Measurements from ENCODE around the gene DPT. TPM values are rescaled to one million over a fixed set of nuclear protein-coding genes. Genes with fewer than 3 reads are reported as not detected.

Gene DPT
- polyA plus RNA-seq, 1 donor (not counting 4 experiments of a cell fraction or from before 2014, with no cell fraction given) = not detected

GRCh38 chr1:168763031-168763430 lies 34.0 kb upstream of the DPT start:
- Histone ChIP-seq H3K27me3 (ENCODE audit: control insufficient read depth, extremely low read depth, insufficient read depth, low read length) (no peaks in the 10 kb centered on the region), H3K9me1 (ENCODE audit: control insufficient read depth, extremely low read depth, insufficient read depth, low read length) (no peaks in the 10 kb centered on the region), H3K79me2 (ENCODE audit: control insufficient read depth, insufficient read depth, low read length) (no peaks in the 10 kb centered on the region), H3K4me3 (ENCODE audit: control insufficient read depth in 2 of 3, extremely low read depth in 1 of 3, insufficient read depth in 2 of 3, low read depth in 1 of 3, low read length in 3 of 3) (no peak overlapping the region), H2AFZ (ENCODE audit: control insufficient read depth, low read length) (no peak overlapping the region), H3K4me1 (ENCODE audit: control insufficient read depth, extremely low read depth, insufficient read depth, low read length) (peaks cover 22% of the 10 kb centered on the region), H3K36me3 (ENCODE audit: control insufficient read depth in 2 of 2, extremely low read depth in 1 of 2, insufficient read depth in 2 of 2, low read length in 2 of 2) (no peaks in the 10 kb centered on the region), H3K27ac (ENCODE audit: control insufficient read depth, insufficient read depth, low read length) (peak overlapping the region; percentile 13), H3K9ac (ENCODE audit: control insufficient read depth, extremely low read depth, insufficient read depth, low read length) (no peak overlapping the region), H3K9me3 (ENCODE audit: control insufficient read depth, low read depth, low read length) (no peaks in the 10 kb centered on the region), H3K4me2 (ENCODE audit: control insufficient read depth, extremely low read depth, insufficient read depth, low read depth, low read length) (peak overlapping the region; percentile 44), H4K20me1 (ENCODE audit: control insufficient read depth, extremely low read depth, insufficient read depth, low read length) (no peaks in the 10 kb centered on the region)
- FAIRE-seq (peak; percentile 87), DNase-seq (ENCODE audit: low read depth, low spot score) (peak; percentile 48)
- dilution Hi-C loops (cut with MboI; ENCODE audit: extremely low pct_ligation_motif_present, low sequenced_read_pairs) = no loop called here
- no peak for TF ChIP-seq CTCF (optimal IDR thresholded peaks at IDR 0.05 in 1 of 3, IDR thresholded peaks at IDR 0.05 in 1 of 3, conservative IDR thresholded peaks at IDR 0.05 in 1 of 3; ENCODE audit: extremely low read depth in 1 of 3, insufficient read depth in 2 of 3, low read length in 3 of 3)
- TF ChIP-seq EZH2 (IDR thresholded peaks at IDR 0.05; ENCODE audit: low read length) = no peak

- TF ChIP-seq EZH2 (IDR thresholded peaks at IDR 0.05; ENCODE audit: low read length) (no peak), CTCF (optimal IDR thresholded peaks at IDR 0.05 in 1 of 3, IDR thresholded peaks at IDR 0.05 in 1 of 3, conservative IDR thresholded peaks at IDR 0.05 in 1 of 3; ENCODE audit: extremely low read depth in 1 of 3, insufficient read depth in 2 of 3, low read length in 3 of 3) (no peak)
- no peak overlapping the region for H3K4me3 ChIP-seq (ENCODE audit: control insufficient read depth in 2 of 3, extremely low read depth in 1 of 3, insufficient read depth in 2 of 3, low read depth in 1 of 3, low read length in 3 of 3)
- H3K27me3 ChIP-seq (ENCODE audit: control insufficient read depth, extremely low read depth, insufficient read depth, low read length) = no peaks in the 10 kb centered on the region
- no peak for DNase-seq (ENCODE audit: low read depth, low spot score)
- no peaks in the 10 kb centered on the region for H4K20me1 ChIP-seq (ENCODE audit: control insufficient read depth, extremely low read depth, insufficient read depth, low read length)
- H2AFZ ChIP-seq (ENCODE audit: control insufficient read depth, low read length) = no peak overlapping the region
- H3K9me1 ChIP-seq (ENCODE audit: control insufficient read depth, extremely low read depth, insufficient read depth, low read length) = no peaks in the 10 kb centered on the region
- H3K79me2 ChIP-seq (ENCODE audit: control insufficient read depth, insufficient read depth, low read length) = no peaks in the 10 kb centered on the region
- no peak overlapping the region for H3K4me2 ChIP-seq (ENCODE audit: control insufficient read depth, extremely low read depth, insufficient read depth, low read depth, low read length)
- no peak overlapping the region for H3K9ac ChIP-seq (ENCODE audit: control insufficient read depth, extremely low read depth, insufficient read depth, low read length)
- peak overlapping the region; percentile 13 for H3K27ac ChIP-seq (ENCODE audit: control insufficient read depth, insufficient read depth, low read length)
- H3K9me3 ChIP-seq (ENCODE audit: control insufficient read depth, low read depth, low read length) = no peaks in the 10 kb centered on the region
- peaks cover 17% of the 10 kb centered on the region for H3K4me1 ChIP-seq (ENCODE audit: control insufficient read depth, extremely low read depth, insufficient read depth, low read length)
- dilution Hi-C loops (cut with MboI; ENCODE audit: extremely low pct_ligation_motif_present, low sequenced_read_pairs) = no loop called here
- FAIRE-seq = no peak
- no peaks in the 10 kb centered on the region for H3K36me3 ChIP-seq (ENCODE audit: control insufficient read depth in 2 of 2, extremely low read depth in 1 of 2, insufficient read depth in 2 of 2, low read length in 2 of 2)
Measured at GRCh38 chr1:168762473-168762872, 33.5 kb upstream of the DPT start.

Data from keratinocyte (primary cell).